MM.1S (cell line): ENCODE results near the gene NEMP1.
"Not testable (repeated sequence)": the region's sequence is repeated elsewhere in the genome, so short reads cannot be mapped to it uniquely, and the experiment has no call there.

Experiments used
- DNase-seq: peaks from one replicate; pipeline ENCODE4 v3.0.0-alpha.2; 2015
- H2AFZ ChIP-seq: fragments of 300-600 bp; sonication (generic); 2 replicates; pipeline ENCODE4 v1.6.0; 2016; ENCODE audit warnings: antibody characterized with exemption, low read length
- H3F3A ChIP-seq: fragments of 300-600 bp; sonication (generic); 2 replicates; pipeline ENCODE4 v1.6.1; 2016; ENCODE audit warnings: mild to moderate bottlenecking, antibody characterized with exemption, low read length, moderate library complexity, mixed read lengths; ENCODE audit not compliant: insufficient read depth
- H3K27ac ChIP-seq: fragments of 300-600 bp; sonication (generic); 2 replicates; pipeline ENCODE4 v1.5.1; 2016; ENCODE audit warnings: mild to moderate bottlenecking, low read length
- H3K27me3 ChIP-seq: fragments of 300-600 bp; sonication (generic); replicated peaks from 2 replicates; pipeline ENCODE4 v1.6.0; 2016; ENCODE audit warnings: low read length; ENCODE audit not compliant: insufficient read depth
- H3K36me3 ChIP-seq: fragments of 300-600 bp; sonication (generic); replicated peaks from 2 replicates; pipeline ENCODE4 v1.6.1; 2016; ENCODE audit warnings: mild to moderate bottlenecking, low read length, mixed read lengths; ENCODE audit not compliant: insufficient read depth
- H3K4me1 ChIP-seq: fragments of 300-600 bp; sonication (generic); 2 replicates; pipeline ENCODE4 v1.6.1; 2016; ENCODE audit warnings: low read length, mixed read lengths
- H3K4me2 ChIP-seq: fragments of 300-600 bp; sonication (generic); 2 replicates; pipeline ENCODE4 v1.6.0; 2016; ENCODE audit warnings: low read depth, low read length
- H3K4me3 ChIP-seq: fragments of 300-600 bp; sonication (generic); 2 replicates; pipeline ENCODE4 v1.5.1; 2016; ENCODE audit warnings: low read length, mixed read lengths
- H3K79me2 ChIP-seq: fragments of 300-600 bp; sonication (generic); 2 replicates; pipeline ENCODE4 v1.6.1; 2016; ENCODE audit warnings: mixed run types, low read length, mixed read lengths
- H3K9ac ChIP-seq: fragments of 300-600 bp; sonication (generic); 2 replicates; pipeline ENCODE4 v1.6.1; 2016; ENCODE audit warnings: low read length, mixed read lengths
- H3K9me2 ChIP-seq: fragments of 300-600 bp; sonication (generic); replicated peaks from 2 replicates; pipeline ENCODE4 v1.6.1; 2016; ENCODE audit warnings: mild to moderate bottlenecking, low read length, mixed read lengths; ENCODE audit not compliant: insufficient read depth
- H3K9me3 ChIP-seq: fragments of 300-600 bp; sonication (generic); replicated peaks from 2 replicates; pipeline ENCODE4 v1.6.1; 2016; ENCODE audit warnings: mild to moderate bottlenecking, low read length, mixed read lengths; ENCODE audit not compliant: insufficient read depth
- H4K20me1 ChIP-seq: fragments of 300-600 bp; sonication (generic); 2 replicates; pipeline ENCODE4 v1.6.1; 2016; ENCODE audit warnings: mild to moderate bottlenecking, low read length, moderate library complexity, mixed read lengths; ENCODE audit not compliant: insufficient read depth
- CTCF ChIP-seq: fragments of 300-600 bp; sonication (generic); IDR thresholded peaks from 2 replicates; pipeline ENCODE4 v1.5.1; 2016; ENCODE audit warnings: antibody characterized with exemption, low read length, mixed read lengths
- EZH2 ChIP-seq: fragments of 300-600 bp; sonication (generic); optimal IDR thresholded peaks from 2 replicates; pipeline ENCODE3; 2017; ENCODE audit warnings: low read depth, mild to moderate bottlenecking, antibody characterized with exemption, low read length, mixed read lengths
- EZH2phosphoT487 ChIP-seq: fragments of 300-600 bp; sonication (generic); IDR thresholded peaks from 2 replicates; pipeline ENCODE4 v1.6.1; 2018; ENCODE audit warnings: antibody characterized with exemption, low read length

Gene NEMP1

GRCh38 chr12:57018906-57019305 lies 59.7 kb downstream of the NEMP1 start:
- no peaks in the 10 kb centered on the region for H3K36me3 ChIP-seq
- no peak for TF ChIP-seq CTCF
- no peak for TF ChIP-seq EZH2phosphoT487
- TF ChIP-seq EZH2, result no peak
- no peak overlapping the region for H3K27ac ChIP-seq
- H3K4me3 ChIP-seq, result no peak overlapping the region
- no peak overlapping the region for H3K4me2 ChIP-seq
- H3K9me2 ChIP-seq, result no peaks in the 10 kb centered on the region
- no peak overlapping the region for H2AFZ ChIP-seq
- H3K9me3 ChIP-seq, result no peaks in the 10 kb centered on the region
- peaks cover 6% of the 10 kb centered on the region; the same call in 1 of the 2 replicates for H3K27me3 ChIP-seq
- H3K4me1 ChIP-seq, result no peaks in the 10 kb centered on the region
- H3K9ac ChIP-seq, result no peak overlapping the region
- no peaks in the 10 kb centered on the region for H3F3A ChIP-seq
- H4K20me1 ChIP-seq, result no peaks in the 10 kb centered on the region
- no peaks in the 10 kb centered on the region for H3K79me2 ChIP-seq
- no peak for DNase-seq

GRCh38 chr12:57018353-57018752 lies 60.2 kb downstream of the NEMP1 start:
- H4K20me1 ChIP-seq, H3F3A ChIP-seq, DNase-seq, H3K79me2 ChIP-seq, H3K4me3 ChIP-seq, H2AFZ ChIP-seq, H3K9me3 ChIP-seq, H3K4me2 ChIP-seq, H3K27ac ChIP-seq, H3K4me1 ChIP-seq, H3K9ac ChIP-seq, H3K9me2 ChIP-seq, H3K36me3 ChIP-seq: not testable (repeated sequence)
- H3K27me3 ChIP-seq, result peaks cover 11% of the 10 kb centered on the region; the same call in 1 of the 2 replicates

GRCh38 chr12:57016348-57016747 lies 62.2 kb downstream of the NEMP1 start, which contains the start of gene TAC3:
TSS of gene TAC3 (minus strand) at chr12:57016529. CDS start at chr12:57015797, 732 bp downstream.
- H3K27ac ChIP-seq, result no peak within 1 kb of the TSS
- H3K27me3 ChIP-seq, result peaks cover 18% of the 10 kb centered on the region; the same call in 1 of the 2 replicates
- no peaks in the 10 kb centered on the region for H3K79me2 ChIP-seq
- no peak within 1 kb of the TSS for H3K9ac ChIP-seq
- no peak for DNase-seq
- H3K9me3 ChIP-seq, result no peaks in the 10 kb centered on the region
- H4K20me1 ChIP-seq, result no peaks in the 10 kb centered on the region
- H3K4me1 ChIP-seq, result peaks cover 7% of the 10 kb centered on the region
- no peaks in the 10 kb centered on the region for H3K9me2 ChIP-seq
- H3K4me3 ChIP-seq, result no peak within 1 kb of the TSS
- H3F3A ChIP-seq, result no peaks in the 10 kb centered on the region
- no peak for TF ChIP-seq EZH2phosphoT487
- TF ChIP-seq CTCF, result no peak
- TF ChIP-seq EZH2, result no peak
- H2AFZ ChIP-seq, result no peak within 1 kb of the TSS
- no peaks in the 10 kb centered on the region for H3K36me3 ChIP-seq
- no peak within 1 kb of the TSS for H3K4me2 ChIP-seq

GRCh38 chr12:57012600-57013465 lies 65.8 kb downstream of the NEMP1 start:
- H3K4me2 ChIP-seq, result no peak overlapping the region

More at GRCh38 chr12:57012600-57013465, 65.8 kb downstream of the NEMP1 start:
- Histone ChIP-seq H3K9ac (no peak overlapping the region), H3K9me3 (no peaks in the 10 kb centered on the region), H4K20me1 (no peaks in the 10 kb centered on the region), H2AFZ (no peak overlapping the region), H3K9me2 (no peaks in the 10 kb centered on the region), H3K4me1 (peaks cover 9% of the 10 kb centered on the region), H3K4me3 (no peak overlapping the region), H3K79me2 (no peaks in the 10 kb centered on the region), H3K27ac (no peak overlapping the region), H3F3A (no peaks in the 10 kb centered on the region), H3K27me3 (peaks cover 18% of the 10 kb centered on the region; the same call in 1 of the 2 replicates), H3K36me3 (no peaks in the 10 kb centered on the region)
- TF ChIP-seq CTCF (no peak), EZH2phosphoT487 (no peak), EZH2 (no peak)
- DNase-seq, result no peak
